HEK293T (cell line): ENCODE results near the gene EXTL1.

Source experiments
- CTCF ChIA-PET: fragments of 350-600 bp; formaldehyde crosslinking; extraction: SDS; loops from one replicate; lab custom pipeline; 2021; ENCODE audit warnings: antibody characterized with exemption, inconsistent platforms; lab: Yijun Ruan, JAX
- POLR2A ChIA-PET: fragments of 350-600 bp; formaldehyde crosslinking; extraction: SDS; loops from one replicate; lab custom pipeline; 2020; ENCODE audit warnings: antibody characterized with exemption, inconsistent platforms; lab: Yijun Ruan, JAX
- DNase-seq: peaks from one replicate; pipeline ENCODE4 v3.0.0; 2012; ENCODE audit warnings: mixed read lengths; ENCODE audit errors: extremely low spot score
- ARNT ChIP-seq: fragments of 450-650 bp; IDR thresholded peaks from 2 replicates; pipeline ENCODE4 v1.6.1; 2017; ENCODE audit warnings: mild to moderate bottlenecking
- BHLHE40 ChIP-seq: fragments of 450-650 bp; IDR thresholded peaks from 2 replicates; pipeline ENCODE4 v1.6.1; 2016; ENCODE audit warnings: mild to moderate bottlenecking, moderate library complexity, borderline replicate concordance
- CTBP1 ChIP-seq: fragments of 450-650 bp; IDR thresholded peaks from 2 replicates; pipeline ENCODE4 v1.6.1; 2016; ENCODE audit warnings: borderline replicate concordance
- ELF4 ChIP-seq: fragments of 450-650 bp; IDR thresholded peaks from 2 replicates; pipeline ENCODE4 v1.6.1; 2017; ENCODE audit warnings: antibody characterized with exemption
- FOXA1 ChIP-seq: fragments of 450-650 bp; IDR thresholded peaks from 2 replicates; pipeline ENCODE4 v1.6.1; 2016; ENCODE audit warnings: mild to moderate bottlenecking
- FOXK2 ChIP-seq: fragments of 450-650 bp; IDR thresholded peaks from 2 replicates; pipeline ENCODE4 v1.6.1; 2016; ENCODE audit warnings: mild to moderate bottlenecking
- FOXM1 ChIP-seq: fragments of 450-650 bp; IDR thresholded peaks from 2 replicates; pipeline ENCODE4 v1.6.1; 2017; ENCODE audit warnings: mild to moderate bottlenecking, borderline replicate concordance
- HDGF ChIP-seq: fragments of 450-650 bp; IDR thresholded peaks from 2 replicates; pipeline ENCODE4 v1.6.1; 2017; ENCODE audit warnings: antibody characterized with exemption, borderline replicate concordance
- L3MBTL2 ChIP-seq: fragments of 450-650 bp; conservative IDR thresholded peaks from 2 replicates; pipeline ENCODE4 v1.6.1; 2016; ENCODE audit warnings: mild to moderate bottlenecking
- LEF1 ChIP-seq: fragments of 450-650 bp; IDR thresholded peaks from 2 replicates; pipeline ENCODE4 v1.6.1; 2017; ENCODE audit warnings: mild to moderate bottlenecking, borderline replicate concordance
- NFRKB ChIP-seq: fragments of 450-650 bp; IDR thresholded peaks from 2 replicates; pipeline ENCODE4 v1.6.1; 2016; ENCODE audit warnings: mild to moderate bottlenecking, moderate library complexity
- SP1 ChIP-seq: fragments of 450-650 bp; IDR thresholded peaks from 2 replicates; pipeline ENCODE4 v1.6.1; 2017
- SUZ12 ChIP-seq: fragments of 450-650 bp; IDR thresholded peaks from 2 replicates; pipeline ENCODE4 v1.6.1; 2016; ENCODE audit warnings: mild to moderate bottlenecking
- TARDBP ChIP-seq: fragments of 450-650 bp; IDR thresholded peaks from 2 replicates; pipeline ENCODE4 v1.6.1; 2016
- ZNF384 ChIP-seq: fragments of 450-650 bp; IDR thresholded peaks from 2 replicates; pipeline ENCODE4 v1.6.1; 2016
- TF ChIP-seq, protein P1 (sequence below): fragments of 450-650 bp; IDR thresholded peaks from 2 replicates; pipeline ENCODE4 v1.6.1; 2016

The EXTL1 gene

DNA sequence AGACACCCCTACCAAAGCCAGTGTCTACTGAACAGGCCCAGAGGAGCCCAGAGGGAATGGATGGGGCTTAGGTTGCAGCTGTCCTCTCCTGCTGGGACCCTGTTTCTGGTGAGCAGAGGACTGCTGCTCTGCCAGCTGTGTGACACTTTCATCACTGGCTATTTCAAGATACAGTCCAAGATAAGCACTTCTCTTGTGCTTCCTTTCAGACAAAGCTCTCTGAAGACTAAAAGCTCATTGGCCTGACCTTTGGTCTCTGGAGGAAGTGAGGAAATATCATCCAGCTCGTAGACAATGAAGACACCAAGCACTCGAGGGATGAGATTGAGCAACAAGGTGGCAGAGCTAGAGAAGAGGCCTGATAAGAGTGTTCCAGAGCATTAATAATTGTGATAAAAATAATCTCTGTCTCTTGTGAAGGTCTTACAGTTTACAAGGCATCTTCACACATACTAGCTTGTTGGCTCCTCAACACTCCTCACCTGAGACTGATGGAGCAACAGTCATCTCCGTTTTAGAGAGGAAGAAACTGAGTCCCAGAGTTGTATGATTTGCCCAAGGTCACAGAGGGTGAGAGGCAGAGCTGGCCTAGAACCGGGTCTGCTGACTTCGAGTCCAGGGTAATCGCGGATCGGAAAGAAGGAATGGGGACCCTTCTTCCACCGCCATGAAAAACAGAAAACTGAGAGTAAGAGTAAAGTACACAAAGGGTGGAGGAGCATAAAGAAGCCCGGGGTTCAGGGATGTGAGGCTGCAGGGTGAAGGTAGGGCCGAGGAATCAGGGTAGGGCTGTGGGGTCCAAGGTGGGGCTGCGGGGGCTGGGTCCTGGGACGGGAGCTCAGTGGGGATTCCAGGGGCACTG, 24.4 kb upstream of the EXTL1 start:
- ChIA-PET CTCF (interaction anchor here (0.7 to 1.6 kb wide), 12 partner anchors 8 to 475 kb away, joined by 3 to 22 read pairs (median 3); no protein-coding TSS in a partner anchor), POLR2A (interaction anchor here (0.7 to 1.8 kb wide), 18 partner anchors 7 to 186 kb away, joined by 3 to 61 read pairs (median 5); partner anchors contain the start of genes MTFR1L and PAQR7)
- TF ChIP-seq NFRKB (no peak), TARDBP (no peak), SP1 (no peak), ARNT (no peak), LEF1 (no peak), FOXK2 (no peak), ZNF384 (no peak), CTBP1 (no peak), ELF4 (no peak), FOXA1 (no peak), HDGF (no peak), FOXM1 (no peak), L3MBTL2 (no peak), BHLHE40 (no peak)
- TF ChIP-seq, protein P1, sequence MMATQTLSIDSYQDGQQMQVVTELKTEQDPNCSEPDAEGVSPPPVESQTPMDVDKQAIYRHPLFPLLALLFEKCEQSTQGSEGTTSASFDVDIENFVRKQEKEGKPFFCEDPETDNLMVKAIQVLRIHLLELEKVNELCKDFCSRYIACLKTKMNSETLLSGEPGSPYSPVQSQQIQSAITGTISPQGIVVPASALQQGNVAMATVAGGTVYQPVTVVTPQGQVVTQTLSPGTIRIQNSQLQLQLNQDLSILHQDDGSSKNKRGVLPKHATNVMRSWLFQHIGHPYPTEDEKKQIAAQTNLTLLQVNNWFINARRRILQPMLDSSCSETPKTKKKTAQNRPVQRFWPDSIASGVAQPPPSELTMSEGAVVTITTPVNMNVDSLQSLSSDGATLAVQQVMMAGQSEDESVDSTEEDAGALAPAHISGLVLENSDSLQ: no peak
- no peak for DNase-seq

DNA sequence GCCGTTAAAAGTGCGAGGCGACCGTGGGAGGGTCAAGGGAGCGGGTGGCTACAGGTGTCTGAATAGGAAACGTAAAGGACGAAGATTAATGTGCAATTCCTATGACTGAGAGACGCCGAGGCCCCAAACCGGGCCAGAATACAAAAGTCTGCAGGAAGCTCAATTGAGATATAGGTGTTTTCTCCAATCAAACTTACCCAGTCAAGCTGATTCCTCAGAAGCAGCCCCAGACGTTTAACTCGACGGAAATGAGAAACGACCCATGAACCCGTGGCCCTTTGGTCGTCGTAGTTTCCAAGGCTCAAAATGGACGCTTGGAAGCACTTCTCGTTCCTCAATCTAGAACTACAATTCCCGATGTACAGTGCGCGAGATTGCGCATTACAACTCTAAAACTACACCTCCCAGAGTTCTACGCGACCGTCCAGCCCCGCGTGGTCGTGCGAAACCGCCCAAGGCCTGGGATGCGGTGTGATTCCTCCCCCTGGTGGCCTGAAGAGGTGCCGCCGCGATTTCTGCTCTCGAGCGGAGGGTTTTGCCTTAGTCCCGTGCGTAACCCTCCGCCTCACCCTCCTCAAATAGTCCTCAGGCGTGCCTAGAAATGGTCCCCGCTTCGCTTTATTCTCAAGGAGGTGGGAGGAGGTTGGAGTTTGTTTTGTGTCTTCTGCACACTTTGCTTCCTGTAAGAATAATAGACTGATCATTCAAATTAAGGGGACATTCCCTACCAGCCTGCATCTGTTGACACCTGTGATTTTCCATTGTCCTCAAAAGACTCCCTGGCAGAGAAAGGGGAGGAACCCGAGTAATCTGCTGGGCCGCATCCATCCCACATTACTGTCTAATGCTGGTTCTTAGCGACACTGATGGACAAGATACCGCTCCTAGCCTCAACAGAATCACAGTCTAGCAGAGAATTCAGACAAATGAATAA, 23.5 kb upstream of the EXTL1 start, which contains the start of gene PAFAH2:
Gene PAFAH2 (minus strand): TSS at position 236 of the 934 bp plus-strand sequence. CDS start 7,247 bp downstream, outside the sequence.
- CTCF ChIA-PET: interaction anchor here (0.6 to 4.7 kb wide), 14 partner anchors 9 to 476 kb away, joined by 3 to 25 read pairs (median 3); no protein-coding TSS in a partner anchor
- POLR2A ChIA-PET: interaction anchor here (0.6 to 1.8 kb wide), 20 partner anchors 8 to 187 kb away, joined by 3 to 61 read pairs (median 4); partner anchors contain the start of genes MTFR1L and PAQR7
- peak; percentile 93 for DNase-seq
- TF ChIP-seq ARNT (peak; percentile 94), ELF4 (peak; percentile 89), TARDBP (no peak), SP1 (no peak), HDGF (no peak), L3MBTL2 (peak; percentile 73), NFRKB (peak; percentile 60; the same call in 1 of the 2 replicates), FOXK2 (no peak), CTBP1 (peak; percentile 44; the same call in 1 of the 2 replicates), BHLHE40 (no peak), SUZ12 (peak; percentile 95)
- TF ChIP-seq, protein P1: peak; percentile 34

DNA sequence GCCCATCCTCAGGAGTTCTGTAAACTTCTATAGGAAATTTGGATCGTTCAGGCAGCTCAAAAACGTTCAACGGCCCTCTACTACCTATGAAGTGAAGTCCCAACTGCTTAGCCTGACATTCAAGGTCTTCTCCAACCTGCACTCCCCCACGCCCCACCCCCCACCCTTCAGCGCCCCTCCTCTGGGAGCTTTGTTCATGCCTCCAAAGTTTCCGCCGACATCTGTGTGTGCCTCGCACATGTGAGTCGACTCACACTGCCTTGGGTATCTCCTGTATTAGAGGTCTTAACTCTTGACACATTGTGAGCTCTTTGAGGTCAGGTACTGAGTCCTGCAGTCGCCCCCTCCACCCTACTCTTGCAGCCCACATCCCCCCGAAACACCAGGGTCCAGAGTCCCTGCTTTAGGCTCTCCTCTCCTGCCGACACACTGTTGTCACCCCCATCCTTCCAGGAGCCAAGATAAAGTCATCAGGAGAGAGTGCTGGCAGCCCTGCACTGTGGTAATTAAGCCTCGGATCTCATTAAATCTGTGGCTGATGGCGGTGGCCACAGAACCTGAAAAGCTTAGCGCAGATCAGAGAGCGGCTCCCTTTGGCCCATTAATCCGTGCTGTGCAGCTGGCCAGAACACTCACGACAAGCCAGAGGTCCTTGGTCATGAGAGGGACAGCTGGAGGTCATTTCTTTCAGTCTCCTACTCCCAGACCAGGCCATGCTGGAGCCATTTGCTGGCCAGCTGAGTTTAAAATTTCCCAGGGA, 22.4 kb upstream of the EXTL1 start:
- CTCF ChIA-PET: interaction anchor here (0.6 to 4.7 kb wide), 4 partner anchors 30 to 175 kb away, joined by 3 to 25 read pairs (median 4); no protein-coding TSS in a partner anchor
- POLR2A ChIA-PET: interaction anchor here (1.3 to 1.8 kb wide), 2 partner anchors 101 to 104 kb away, joined by 3 to 7 read pairs; no protein-coding TSS in a partner anchor
- no peak for DNase-seq
- no peak for TF ChIP-seq ZNF384

GRCh38 chr1:26003262-26003661, 18.3 kb upstream of the EXTL1 start:
- DNase-seq: no peak
- CTCF ChIA-PET: interaction anchor here (4.7 kb wide), 1 partner anchor 107 kb away, joined by 25 read pairs; no protein-coding TSS in a partner anchor
- POLR2A ChIA-PET: no interaction called here
- TF ChIP-seq SP1 (no peak), LEF1 (no peak), ELF4 (no peak), ARNT (no peak), BHLHE40 (no peak)

DNA sequence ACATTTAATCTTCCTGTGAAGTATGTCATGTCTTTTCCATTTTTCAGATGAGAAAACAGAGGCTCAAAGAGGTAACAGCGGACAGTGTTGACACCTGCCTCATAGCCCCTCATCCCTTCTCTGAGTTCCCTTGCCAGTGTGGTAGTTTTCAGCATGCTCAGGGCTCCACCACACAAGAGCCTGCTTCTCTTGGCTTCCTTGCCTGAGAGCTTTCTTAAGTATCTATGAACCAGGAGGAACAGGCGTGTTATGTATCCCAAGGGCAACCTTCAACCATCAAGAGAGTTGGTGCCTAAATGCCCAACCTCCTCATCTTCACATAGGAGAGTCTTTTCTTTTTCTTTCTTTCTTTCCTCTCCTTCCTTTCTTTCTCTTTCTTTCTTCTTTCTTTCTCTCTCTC, 17.8 kb upstream of the EXTL1 start:
- DNase-seq: no peak
- POLR2A ChIA-PET: no interaction called here
- TF ChIP-seq TARDBP (no peak), FOXA1 (no peak), ARNT (no peak), NFRKB (no peak), HDGF (no peak), SUZ12 (no peak), ZNF384 (no peak), CTBP1 (no peak), L3MBTL2 (no peak), BHLHE40 (no peak), FOXM1 (no peak), SP1 (no peak), FOXK2 (no peak), ELF4 (no peak), LEF1 (no peak)
- CTCF ChIA-PET: interaction anchor here (1.1 kb wide), 1 partner anchor 14 kb away, joined by 3 read pairs; no protein-coding TSS in a partner anchor
